CD4-positive, alpha-beta T cell treated with Interferon alpha-2 for 1 hour (primary cell): ENCODE data around the gene GLI3.

Experiments
- DNase-seq, 2 donors: peaks; one replicate each; pipeline ENCODE4 v3.0.0-alpha.2; 2020 to 2022

Gene GLI3

DNA sequence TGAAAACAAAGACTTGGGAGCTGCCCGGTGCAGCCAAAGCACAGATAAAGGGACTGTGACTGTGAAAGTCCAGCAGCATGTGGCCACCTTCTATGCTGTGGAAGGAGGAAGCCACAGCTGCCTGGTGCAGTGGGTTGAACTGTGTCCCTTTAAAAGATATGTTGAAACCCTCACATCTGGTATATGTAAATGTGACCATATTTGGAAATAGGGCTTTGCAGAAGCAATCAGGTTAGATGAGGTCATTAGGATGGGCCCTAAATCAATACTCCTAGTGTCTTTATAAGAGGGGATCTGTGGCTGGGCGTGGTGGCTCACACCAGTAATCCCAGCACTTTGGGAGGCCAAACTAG lies 136.9 kb downstream of the GLI3 start:
- no peak for DNase-seq

DNA sequence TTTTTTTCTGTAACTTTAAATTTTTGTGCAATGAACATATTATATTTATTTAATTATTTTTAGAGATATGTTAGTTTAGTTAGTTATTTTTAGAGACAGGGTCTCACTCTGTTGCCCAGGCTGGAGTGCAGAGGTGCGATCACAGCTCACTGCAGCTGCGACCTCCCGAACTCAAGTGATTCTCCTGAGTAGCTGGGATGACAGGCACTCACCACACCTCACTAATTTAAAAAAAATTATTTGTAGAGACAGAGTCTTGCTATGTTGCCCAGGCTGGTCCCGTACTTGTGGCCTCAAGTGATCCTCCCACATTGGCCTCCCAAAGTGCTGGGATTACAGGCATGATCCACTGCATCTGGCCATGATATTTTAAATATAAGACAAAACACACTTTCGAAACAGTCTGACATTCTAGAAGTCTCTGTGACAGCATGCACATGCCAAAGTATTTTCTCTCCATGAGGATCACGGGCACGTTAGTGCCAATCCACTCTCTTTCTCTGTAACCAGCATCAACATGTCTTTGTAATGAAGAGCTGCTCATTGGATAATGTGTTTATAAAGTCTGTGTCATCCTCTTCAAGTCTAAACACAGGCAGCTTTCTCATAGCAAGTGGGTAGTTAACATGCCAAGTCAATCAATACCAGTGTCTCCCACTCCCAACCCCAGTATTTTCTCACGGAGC lies 137.4 kb downstream of the GLI3 start:
- no peak for DNase-seq

DNA sequence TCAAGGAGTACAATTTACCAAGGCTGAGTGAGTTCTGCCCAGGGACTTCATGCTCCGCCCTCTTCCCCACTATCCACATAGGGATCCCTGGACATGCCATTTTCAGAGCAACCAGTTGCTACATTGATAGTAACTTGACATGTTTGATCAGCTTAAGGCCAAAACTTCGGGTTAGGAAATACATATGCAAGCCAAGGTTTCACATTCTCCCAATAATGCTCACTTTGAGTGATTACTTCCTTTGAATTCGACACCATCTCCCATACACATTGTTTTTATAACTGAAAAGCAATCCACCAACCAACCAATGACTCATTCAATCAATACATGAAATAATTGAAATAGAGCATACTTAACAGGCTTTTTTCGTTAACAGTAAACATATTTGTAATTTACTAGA lies 137.9 kb downstream of the GLI3 start:
- no peak for DNase-seq

DNA sequence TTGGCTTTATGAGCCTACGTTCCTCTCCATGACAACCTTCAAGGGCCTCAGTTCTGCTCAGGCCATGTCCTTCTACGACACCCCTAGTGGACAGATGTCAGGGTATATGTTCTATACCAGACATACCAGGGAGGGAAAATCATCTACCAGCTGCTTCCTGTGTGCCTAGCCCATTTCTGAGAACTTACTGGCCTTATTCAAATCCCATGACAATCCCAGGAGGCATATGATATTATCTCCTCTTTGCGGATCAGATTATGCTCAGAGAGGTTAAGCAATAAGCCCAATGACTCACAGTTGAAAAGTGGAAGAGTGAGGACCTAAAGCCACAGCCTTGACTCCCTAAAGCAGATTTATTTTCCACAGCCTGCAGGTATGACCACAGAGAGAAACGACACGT lies 139.3 kb downstream of the GLI3 start:
- no peak for DNase-seq

DNA sequence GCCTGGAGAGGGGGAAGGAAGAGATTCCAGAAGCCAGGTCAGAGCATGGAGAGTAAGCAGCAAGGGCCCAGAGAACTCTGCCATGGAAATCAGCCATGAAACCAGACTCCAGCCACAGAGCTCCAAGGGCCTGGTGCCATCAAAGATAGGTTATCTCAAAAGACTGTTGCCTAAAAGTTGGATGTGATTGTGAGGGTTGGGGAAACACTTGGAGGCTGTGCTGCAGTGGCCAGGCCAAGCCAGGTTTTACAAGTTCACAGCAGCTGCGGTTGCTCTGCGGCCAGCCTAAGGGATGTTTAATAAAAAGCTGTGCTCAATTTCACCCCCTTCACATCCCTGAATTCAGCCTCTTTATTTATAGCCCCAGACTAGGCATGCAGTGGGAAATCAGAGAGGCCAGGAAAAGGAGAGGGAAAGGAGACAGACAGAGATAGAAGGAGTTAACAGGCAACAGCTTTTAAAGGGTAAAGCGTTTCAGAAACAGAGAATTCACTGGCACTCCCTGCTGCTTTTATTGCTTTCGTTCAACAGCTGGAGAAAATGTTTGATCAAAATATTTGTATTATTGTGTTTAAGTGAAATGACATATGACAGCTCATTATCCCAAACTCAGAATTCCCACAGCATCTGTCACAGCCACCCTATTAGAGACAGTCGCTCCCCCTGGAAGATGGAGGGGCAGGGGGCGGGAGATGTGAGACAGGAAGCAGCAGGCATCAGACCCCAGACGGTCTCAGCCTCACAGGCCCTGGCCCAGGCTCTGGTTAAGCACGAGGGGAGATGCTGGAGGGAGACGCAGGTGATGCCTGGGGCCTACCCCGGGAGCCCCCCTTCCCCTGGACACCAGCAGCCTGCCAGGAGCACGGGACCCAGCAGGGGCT lies 140.1 kb downstream of the GLI3 start:
- no peak for DNase-seq

DNA sequence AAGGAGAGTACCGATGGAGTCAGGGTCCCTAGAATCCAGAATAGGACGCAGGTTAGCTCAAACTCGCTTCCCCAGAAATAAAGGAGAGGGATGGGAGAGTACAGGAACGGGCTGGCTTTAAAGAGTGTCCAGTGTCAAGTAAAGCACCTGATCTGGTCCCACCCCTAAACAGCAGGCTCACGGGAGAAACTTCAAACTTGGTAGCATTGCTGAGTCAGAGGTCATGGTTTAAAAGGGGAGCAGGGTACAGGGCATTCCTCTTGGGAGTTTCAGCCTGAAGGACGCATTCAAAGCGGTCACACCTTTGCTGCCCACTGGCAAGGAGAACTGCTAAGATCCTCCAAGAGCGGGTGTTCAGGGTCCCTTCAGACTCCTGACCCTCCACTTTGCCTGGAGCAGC lies 140.7 kb downstream of the GLI3 start:
- DNase-seq = no peak

DNA sequence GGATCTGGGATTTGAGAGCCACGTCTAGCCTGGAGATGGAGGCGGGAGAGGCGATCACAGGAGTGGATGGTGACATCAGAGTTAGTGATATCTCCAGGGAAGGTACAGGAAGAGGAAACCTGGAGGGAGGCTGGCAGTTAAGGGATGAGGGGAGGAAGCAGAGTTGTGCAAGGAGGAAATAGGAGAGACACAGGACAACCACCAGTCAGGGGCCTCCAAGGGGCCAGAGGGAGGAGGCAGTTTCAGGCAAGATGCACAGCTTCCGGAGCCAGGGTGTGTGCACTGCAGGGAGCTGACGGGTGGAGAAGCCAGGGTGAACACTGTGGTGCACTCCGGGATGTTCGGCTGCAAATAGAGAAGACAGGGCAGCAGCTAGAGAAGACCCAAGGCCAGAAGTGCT lies 141.2 kb downstream of the GLI3 start:
- DNase-seq = no peak

DNA sequence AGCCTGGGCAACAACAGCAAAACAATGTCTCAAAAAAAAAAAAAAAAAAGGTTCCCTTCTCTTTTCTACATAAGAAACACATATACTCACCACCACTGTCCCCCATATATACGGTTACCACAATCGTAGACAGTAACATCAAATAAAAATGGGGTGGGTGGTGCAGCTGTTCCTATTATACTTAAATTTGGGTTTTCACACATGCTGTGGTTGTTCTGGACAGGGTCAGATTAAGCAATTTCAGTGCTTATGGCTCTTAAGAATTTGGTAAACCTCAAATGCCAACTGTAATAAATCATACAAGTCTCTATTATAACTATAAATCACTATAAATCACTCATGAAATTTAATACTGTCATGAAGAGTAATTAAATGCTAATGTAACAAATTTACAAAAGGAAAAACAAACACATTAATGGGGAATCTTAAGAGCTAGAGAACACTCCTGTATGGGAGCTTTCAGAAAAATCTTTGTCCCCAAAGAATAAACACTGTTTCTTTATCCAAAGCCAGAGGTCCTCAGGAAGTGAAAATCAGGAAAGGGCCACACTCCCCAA lies 143.6 kb downstream of the GLI3 start:
- no peak for DNase-seq

DNA sequence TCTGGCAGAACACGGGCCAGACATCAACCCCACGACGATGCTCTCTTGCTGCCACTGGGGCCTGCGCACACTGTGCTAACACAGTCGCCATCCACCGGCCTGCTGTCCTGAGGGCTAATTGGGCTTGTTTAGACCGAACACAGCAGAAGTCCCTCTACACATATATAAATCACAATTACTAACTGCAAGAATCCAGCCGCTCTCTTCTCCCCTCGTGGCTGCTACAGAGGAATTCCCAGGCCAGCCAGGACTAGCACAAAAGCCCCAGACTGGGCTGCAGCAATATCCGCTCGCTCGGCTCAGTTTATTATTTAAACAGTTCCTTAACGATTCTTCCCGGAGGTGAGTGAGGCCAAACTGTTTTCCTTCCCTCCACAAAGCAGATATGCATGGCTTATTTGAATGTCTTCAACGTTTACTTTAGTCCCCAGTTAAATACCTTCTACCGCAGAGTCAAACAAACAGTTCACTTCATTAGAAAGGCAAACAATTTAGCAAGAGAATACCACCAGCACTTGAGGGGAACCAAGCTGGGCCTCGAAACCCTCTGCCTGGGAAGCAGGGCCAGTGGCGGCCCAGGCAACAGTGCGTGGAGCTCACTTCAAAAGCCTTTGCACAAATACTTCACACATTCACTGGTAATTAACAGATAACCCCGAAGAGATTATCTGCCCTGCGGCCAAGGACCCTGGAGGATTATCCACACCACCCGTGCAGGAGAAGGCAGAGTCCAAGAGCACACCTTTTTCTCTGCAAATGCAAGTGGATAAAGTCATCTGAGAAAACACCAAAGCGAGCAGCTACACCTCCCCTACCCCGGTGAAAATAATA lies 145.3 kb downstream of the GLI3 start:
- DNase-seq = no peak

DNA sequence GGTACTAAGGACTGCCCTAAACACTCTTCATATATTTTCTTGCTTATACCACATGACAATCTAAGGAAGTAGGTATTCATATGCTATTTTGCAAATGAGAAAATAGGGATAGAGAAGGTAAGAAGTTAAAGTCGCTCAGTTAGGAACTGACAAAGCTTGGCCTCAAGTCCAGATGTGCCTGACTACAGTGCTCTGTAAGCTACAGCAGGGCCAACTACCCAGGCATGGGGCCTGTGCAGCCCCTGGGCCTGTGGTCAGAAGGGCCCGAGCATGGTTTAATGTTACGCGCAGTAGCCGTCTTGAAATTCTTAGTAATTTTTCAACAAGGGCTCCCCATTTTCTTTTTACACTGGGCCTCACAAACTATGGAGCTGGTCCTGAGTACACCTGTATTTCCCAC lies 146.2 kb downstream of the GLI3 start:
- no peak for DNase-seq

DNA sequence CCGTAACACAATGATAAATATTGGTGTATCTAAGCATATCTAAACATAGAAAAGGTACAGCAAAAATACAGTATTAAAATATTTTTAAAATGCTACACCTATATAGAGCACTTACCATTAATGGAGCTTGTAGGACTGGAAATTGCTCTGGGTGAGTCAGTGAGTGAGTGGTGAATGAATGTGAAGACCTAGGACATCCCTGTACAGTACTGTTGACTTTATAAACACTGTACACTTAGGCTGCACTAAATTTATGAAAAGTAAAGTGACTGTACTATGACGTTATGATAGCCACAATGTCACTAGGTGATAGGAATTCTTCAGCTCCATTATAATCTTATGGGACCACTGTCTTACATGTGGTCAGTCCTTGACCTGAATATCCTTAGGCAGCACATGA lies 147.0 kb downstream of the GLI3 start:
- DNase-seq = no peak

DNA sequence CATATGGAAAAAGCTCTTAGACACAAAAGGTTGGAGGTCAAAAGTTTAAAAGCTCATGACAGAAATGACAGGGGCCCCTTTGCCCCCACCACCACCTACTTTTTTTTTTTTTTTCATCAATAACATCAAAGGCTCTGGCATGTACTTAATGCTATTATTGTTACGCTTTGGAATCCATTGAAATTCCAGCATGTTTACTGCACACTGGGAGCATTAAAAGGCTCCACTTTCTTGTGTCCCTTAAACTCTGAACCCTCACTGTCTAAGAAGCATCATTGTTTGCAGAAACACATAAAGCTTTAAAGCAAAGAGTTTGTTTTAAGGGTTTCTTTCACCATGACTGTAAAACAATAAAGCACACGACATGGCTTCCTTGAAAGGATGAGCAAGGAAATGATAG lies 149.4 kb downstream of the GLI3 start:
- no peak for DNase-seq

DNA sequence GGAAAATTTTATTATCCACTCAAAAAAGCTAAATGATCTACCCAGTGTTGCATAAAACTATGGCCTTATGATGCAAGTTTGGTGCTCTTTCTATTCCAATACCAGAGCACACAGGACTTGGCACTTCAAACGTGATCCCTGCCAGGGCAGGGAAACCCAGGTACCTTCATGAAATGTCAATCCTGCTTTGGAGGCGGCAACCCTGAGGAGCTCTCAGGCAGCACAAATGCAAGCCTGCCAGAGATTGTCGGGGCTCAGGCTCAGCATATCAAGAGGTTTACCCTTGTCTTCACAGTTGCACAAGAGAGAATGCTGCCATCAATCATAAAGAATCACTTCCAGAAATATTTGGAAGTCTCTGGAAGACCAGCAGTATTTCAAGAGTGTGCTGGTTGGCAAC lies 151.5 kb downstream of the GLI3 start:
- no peak for DNase-seq

DNA sequence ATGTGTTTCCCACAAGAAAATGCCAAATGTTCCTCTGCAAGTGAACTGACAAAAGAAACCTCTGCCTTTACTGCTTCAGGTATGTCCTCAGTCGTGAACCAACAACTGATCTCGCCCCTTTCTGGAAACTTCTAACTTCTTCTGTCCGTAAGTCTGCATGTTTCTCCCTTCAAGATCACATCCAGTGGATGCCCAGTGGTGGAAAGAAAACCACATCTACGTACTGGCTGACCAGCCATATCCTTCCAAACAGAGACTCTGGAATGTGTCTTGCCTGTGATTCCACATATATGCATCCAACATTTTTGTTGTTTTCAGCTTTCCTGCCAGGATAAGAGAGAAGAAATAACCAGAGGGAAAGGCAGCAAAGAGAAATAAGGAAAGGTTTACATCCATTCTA lies 152.7 kb downstream of the GLI3 start:
- no peak for DNase-seq

DNA sequence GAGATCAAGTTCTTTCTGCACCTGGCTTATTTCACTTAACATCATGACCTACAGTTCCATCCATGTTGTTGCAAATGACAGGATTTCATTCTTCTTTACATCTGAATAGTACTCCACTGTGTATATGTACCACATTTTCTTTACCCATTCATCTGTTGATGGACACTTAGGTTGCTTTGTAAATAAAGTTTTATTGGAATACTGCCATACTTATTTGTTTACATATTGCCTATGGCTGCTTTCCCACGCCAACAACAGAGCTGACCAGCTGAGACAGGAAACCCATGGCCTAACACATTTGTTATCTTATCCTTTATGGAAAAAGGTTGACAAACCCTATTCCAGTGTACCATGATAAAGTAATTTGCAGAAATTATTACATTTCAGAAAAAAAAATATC lies 153.7 kb downstream of the GLI3 start:
- no peak for DNase-seq

DNA sequence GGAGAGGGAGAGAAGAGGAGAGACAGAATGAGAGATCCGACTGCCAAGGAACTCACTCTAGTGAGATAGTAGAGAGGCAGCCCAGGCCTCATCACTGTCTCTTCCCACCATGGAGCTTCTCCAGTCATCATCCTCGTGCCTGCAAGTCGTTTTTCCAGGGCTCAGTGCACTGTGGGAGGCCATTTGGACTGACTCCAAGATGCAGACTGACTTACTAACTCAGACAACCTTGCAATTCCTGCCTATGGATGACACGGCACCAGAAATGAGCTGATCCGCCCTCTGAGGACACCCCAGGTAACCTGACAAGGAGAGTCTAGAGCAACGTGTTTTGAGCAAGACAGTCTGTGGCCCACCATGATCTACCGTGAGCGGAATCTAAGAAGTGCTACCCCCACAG lies 154.9 kb downstream of the GLI3 start:
- no peak for DNase-seq

DNA sequence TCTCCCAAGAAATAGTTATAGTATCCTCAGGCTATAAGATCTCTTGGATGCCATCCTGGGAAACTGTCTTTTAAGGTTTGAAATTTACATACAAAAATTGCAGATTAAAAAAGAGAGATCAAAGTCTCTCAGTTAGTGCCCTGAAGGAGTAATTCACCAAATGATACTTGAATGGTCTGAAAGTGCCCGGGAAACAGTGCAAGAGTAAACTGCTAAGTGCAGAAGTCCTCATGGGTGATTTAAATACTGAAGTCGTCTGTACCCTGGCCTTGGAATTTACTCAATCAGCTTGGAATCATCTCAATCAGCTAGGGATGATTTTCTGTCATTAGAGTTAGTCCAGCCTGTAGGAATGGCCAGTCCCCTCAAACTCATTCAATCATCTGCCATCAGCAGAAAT lies 155.3 kb downstream of the GLI3 start:
- DNase-seq = no peak

DNA sequence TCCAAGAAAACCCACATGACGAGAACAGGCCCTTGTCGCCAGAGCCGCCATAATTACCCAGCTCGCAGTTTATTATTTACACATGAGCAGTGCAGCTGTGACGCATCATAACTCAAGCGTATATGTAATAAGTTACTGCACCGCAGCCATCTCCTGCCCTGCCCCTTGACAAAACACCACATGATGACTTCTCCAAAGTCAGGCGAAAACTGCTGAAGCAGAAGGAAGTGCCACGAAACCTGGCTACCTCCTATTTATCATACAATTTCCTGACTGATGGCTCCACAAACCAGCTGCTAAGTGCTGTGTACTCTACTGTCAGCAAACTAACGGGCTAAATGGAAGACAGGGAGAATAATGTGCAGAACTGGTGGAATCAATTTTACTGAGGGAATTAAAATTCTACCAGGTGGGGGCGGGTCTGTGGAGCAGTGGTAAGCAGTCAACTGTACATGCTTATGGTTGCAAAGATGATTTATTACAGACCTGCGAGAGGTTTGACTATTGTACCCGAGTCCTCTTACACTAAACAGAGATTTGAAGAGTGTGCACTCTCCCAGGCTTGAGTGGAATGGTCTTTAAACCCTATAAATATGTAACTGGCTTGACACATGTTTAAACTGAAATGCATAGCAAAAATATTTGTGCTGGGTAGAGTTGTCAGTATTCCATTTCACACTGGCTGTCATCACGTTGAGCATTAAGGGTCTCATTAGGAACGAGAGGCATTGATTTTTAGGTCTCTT lies 156.0 kb downstream of the GLI3 start:
- no peak for DNase-seq

DNA sequence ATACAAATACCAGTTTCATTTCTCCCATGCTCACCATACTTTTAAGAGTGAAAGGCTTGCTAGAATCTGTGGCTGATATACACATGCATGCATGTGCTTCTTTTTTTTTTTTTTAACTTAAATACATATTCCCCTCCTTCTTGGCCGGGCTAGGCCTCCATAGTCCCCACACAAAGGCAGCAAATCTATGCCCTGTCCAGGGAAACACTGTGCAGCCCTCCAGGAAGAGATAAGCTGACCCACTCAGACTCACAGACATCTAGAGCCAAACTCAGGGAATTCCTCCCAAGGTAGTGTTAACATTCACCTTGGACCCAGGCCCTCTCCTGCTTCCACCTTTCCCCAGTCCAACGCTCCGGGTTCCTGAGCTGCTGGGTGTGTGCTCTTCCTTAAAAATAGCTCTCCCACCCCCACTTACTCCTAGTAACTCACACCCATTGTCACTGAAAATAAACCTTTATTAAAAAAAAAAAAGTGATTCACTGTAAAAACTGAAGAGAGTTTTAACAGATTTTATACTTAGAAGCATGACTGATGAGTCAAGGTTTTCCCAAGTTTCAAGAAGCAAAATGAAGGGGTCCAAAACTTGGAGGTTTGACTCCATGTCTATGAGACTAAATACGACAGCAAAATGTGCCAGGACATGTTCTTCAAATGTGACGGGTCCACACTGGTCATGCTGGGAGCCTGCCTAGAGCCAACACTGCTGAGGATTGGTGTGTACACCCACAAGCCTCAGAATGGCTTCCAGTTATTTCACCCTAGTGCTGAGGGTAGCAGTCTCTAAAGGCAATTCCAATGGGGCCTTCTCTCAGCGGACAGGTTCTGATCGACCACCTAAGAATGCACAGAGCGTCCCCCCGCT lies 159.5 kb downstream of the GLI3 start:
- no peak for DNase-seq

DNA sequence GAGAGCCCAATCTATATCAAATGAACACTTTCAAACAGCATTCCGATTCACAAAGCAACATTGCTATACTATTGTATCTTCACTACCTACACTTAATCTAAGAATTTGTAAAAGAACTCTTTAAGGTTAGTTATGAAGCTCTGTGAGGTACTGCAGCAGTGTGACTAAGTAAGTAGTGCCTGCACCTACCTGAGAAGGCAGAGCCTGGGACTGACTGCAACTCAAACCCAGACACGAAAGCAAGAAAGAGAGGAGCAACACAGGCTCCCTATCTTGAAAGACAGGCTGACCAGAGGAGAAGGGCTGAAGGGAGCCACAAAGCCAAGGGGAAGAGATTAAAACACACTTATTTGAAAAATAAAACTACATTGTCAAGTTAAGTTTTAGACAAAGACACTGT lies 160.1 kb downstream of the GLI3 start:
- no peak for DNase-seq

DNA sequence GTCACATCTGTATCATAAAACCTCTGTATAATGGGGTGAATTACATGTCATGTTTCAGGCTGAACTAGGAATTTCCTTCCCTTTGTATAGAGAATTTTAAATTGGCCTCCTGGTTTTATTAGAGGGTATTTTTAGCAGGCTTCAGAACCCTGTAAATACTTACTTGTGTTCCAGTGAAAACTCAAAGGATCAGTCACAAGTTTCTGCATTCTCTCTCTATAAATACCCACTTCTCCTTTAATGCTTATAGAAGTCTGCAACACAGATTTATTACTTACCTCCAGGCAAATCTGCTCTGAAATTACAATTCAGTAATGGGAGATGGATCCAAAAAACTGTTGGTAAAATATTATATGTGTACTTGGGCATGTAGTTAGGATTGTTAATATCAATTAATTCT lies 161.6 kb downstream of the GLI3 start:
- DNase-seq = no peak

DNA sequence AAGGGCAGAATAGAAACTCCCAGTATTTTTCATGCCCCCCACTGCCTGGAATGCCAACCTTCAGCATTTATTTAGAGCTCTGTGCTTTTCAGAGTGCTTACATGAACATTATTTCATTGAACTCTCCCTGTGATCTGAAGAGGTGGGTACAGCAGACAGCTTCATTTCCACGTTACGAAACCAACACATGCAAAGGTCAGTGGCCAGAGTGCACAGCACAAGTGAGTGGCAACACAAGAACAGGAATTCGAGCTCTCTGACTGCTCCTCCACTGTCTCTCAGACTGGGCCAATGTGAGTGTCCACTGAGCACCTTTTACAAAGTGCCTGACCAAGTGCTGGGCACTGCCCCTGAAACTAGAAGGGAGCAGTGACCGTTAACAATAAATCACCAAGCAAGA lies 162.9 kb downstream of the GLI3 start:
- DNase-seq = no peak
